Hematopoietic multipotent progenitor cell treated with erythropoietin and hydrocortisone succinate and interleukin-3 and kit ligand, for 4 days (in vitro differentiated cells): ENCODE results near the gene DNAH3.
"Not testable (repeated sequence)": the region's sequence is repeated elsewhere in the genome, so short reads cannot be mapped to it uniquely, and the experiment has no call there.

Source experiments
- DNase-seq: peaks from one replicate; pipeline ENCODE4 v3.0.0-alpha.2; 2015

DNAH3 gene

GRCh38 chr16:21063314-21063713 is 87.3 kb downstream of the DNAH3 start:
- DNase-seq: not testable (repeated sequence)

- DNase-seq: no peak
These were observed 90.6 kb downstream of the DNAH3 start for GRCh38 chr16:21060027-21060510.

GRCh38 chr16:21057875-21058274 is 92.8 kb downstream of the DNAH3 start:
- DNase-seq: no peak

GRCh38 chr16:21056396-21056795 is 94.2 kb downstream of the DNAH3 start:
- DNase-seq: no peak

- not testable (repeated sequence) for DNase-seq
These were observed 94.9 kb downstream of the DNAH3 start for GRCh38 chr16:21055738-21056137.

GRCh38 chr16:21053590-21053989 is 97.1 kb downstream of the DNAH3 start:
- no peak for DNase-seq

- not testable (repeated sequence) for DNase-seq
These were observed 102.3 kb downstream of the DNAH3 start for GRCh38 chr16:21048091-21048912.

- DNase-seq: no peak
These were observed 112.4 kb downstream of the DNAH3 start for GRCh38 chr16:21038197-21038596.

- DNase-seq: no peak
These were observed 112.9 kb downstream of the DNAH3 start for GRCh38 chr16:21037736-21038135.

- no peak for DNase-seq
These were observed 113.5 kb downstream of the DNAH3 start for GRCh38 chr16:21037168-21037567.

- DNase-seq: no peak
These were observed 114.2 kb downstream of the DNAH3 start for GRCh38 chr16:21036471-21036870.

GRCh38 chr16:21033704-21034103 is 116.9 kb downstream of the DNAH3 start:
- no peak for DNase-seq

- DNase-seq: no peak
These were observed 117.4 kb downstream of the DNAH3 start for GRCh38 chr16:21033264-21033663.

GRCh38 chr16:21028728-21029127 is 121.9 kb downstream of the DNAH3 start:
- DNase-seq: no peak

GRCh38 chr16:21026846-21027245 is 123.8 kb downstream of the DNAH3 start:
- no peak for DNase-seq

- DNase-seq: peak; percentile 90
These were observed 127.0 kb downstream of the DNAH3 start for GRCh38 chr16:21023509-21024202.

- no peak for DNase-seq
These were observed 129.3 kb downstream of the DNAH3 start for GRCh38 chr16:21021316-21021715.

GRCh38 chr16:21009815-21010214 is 140.8 kb downstream of the DNAH3 start:
- no peak for DNase-seq

GRCh38 chr16:21005008-21005407 is 145.6 kb downstream of the DNAH3 start:
- DNase-seq: no peak

- peak; percentile 49 for DNase-seq
These were observed 149.4 kb downstream of the DNAH3 start for GRCh38 chr16:21001262-21001661.

GRCh38 chr16:20997147-20997546 is 153.5 kb downstream of the DNAH3 start:
- no peak for DNase-seq

GRCh38 chr16:20995711-20996110 is 154.9 kb downstream of the DNAH3 start:
- DNase-seq: no peak

GRCh38 chr16:20989496-20990070 is 161.1 kb downstream of the DNAH3 start:
- DNase-seq: not testable (repeated sequence)

- DNase-seq: no peak
These were observed 163.6 kb downstream of the DNAH3 start for GRCh38 chr16:20987049-20987448.
